ENCODE measurements around the gene NEDD4. TPM values are rescaled to one million over a fixed set of nuclear protein-coding genes. Genes with fewer than 3 reads are reported as not detected.
A peak's percentile ranks its signal among the peaks of the same experiment; 100 is the strongest.
"Not testable (repeated sequence)": the region's sequence is repeated elsewhere in the genome, so short reads cannot be mapped to it uniquely, and the experiment has no call there.

NEDD4 gene
- total and polyA plus RNA-seq, 2 experiments from 2014 or later: 11.0 to 21.8 TPM

- no peak overlapping the region for H3K9ac ChIP-seq
- no peaks in the 10 kb centered on the region for H3K9me3 ChIP-seq (ENCODE audit: low read depth)
- no peak overlapping the region for H3K4me2 ChIP-seq (ENCODE audit: unreplicated experiment)
- no peaks in the 10 kb centered on the region for H3K27me3 ChIP-seq (replicated peaks; ENCODE audit: insufficient read depth)
- no peak for DNase-seq
- peaks cover 24% of the 10 kb centered on the region for H3F3A ChIP-seq (ENCODE audit: insufficient read depth)
- no peaks in the 10 kb centered on the region for H3K9me2 ChIP-seq (ENCODE audit: insufficient read depth)
- no peak overlapping the region for H3K4me3 ChIP-seq
- no peak overlapping the region for H3K27ac ChIP-seq
- H3K79me2 ChIP-seq (ENCODE audit: insufficient read depth): no peaks in the 10 kb centered on the region
- 92% methylated on average over 4 of the region's 4 CpGs for WGBS, 2 experiments (ENCODE audit: low coverage in 1 of 2, low lambda C conversion rate in 2 of 2, missing lambda C conversion rate in 2 of 2)
- H2AFZ ChIP-seq: no peak overlapping the region
- H3K4me1 ChIP-seq (ENCODE audit: insufficient read depth): peaks cover 12% of the 10 kb centered on the region
- TF ChIP-seq EZH2phosphoT487 (IDR thresholded peaks at IDR 0.05; ENCODE audit: insufficient read depth, low read depth): no peak
- no peak for TF ChIP-seq EZH2 (IDR thresholded peaks at IDR 0.05; ENCODE audit: insufficient read depth, poor library complexity, severe bottlenecking)
- peaks cover 16% of the 10 kb centered on the region for H3K36me3 ChIP-seq (ENCODE audit: low read depth)
- H4K20me1 ChIP-seq (ENCODE audit: insufficient read depth): no peaks in the 10 kb centered on the region
- in situ Hi-C loops (cut with MboI): no loop called here
Observed at GRCh38 chr15:55824857-55825613, 168.4 kb downstream of the NEDD4 start.

DNA sequence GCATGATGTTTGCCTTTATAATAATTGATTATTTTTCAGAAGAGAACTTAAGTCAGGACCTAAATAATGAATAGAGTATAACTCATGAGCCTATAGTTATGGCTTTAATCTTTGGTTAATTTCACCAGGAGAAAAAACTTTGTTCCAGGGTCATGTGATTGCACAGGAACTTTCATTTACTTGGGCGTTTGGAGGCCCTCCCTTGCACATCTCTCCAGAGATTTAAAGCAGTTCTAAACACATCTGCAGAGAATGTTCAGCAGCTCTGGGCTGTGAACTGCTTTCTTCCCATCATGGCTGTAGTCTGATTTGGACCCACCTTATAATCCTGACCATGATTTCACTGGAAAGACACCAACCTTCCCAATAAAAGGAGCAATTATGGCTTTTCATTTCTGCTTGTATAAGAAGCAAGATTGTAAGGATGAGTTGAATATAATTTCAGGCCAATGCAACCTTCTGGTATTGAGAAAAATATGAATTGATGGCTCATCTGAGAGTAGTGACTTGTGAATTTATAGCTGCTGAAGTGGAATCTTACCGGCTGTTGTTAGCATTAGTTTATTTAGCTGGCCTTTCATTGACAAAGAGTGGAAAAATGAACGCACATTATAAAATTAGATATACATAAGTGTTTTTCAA, 169.6 kb downstream of the NEDD4 start:
- H3K4me2 ChIP-seq (ENCODE audit: unreplicated experiment): peak overlapping the region; percentile 25
- H4K20me1 ChIP-seq (ENCODE audit: insufficient read depth): no peaks in the 10 kb centered on the region
- H3K9ac ChIP-seq: no peak overlapping the region
- H3K4me1 ChIP-seq (ENCODE audit: insufficient read depth): peaks cover 12% of the 10 kb centered on the region
- no peak for TF ChIP-seq EZH2phosphoT487 (IDR thresholded peaks at IDR 0.05; ENCODE audit: insufficient read depth, low read depth)
- no peak overlapping the region for H3K4me3 ChIP-seq
- no peaks in the 10 kb centered on the region for H3K9me3 ChIP-seq (ENCODE audit: low read depth)
- no peaks in the 10 kb centered on the region for H3K79me2 ChIP-seq (ENCODE audit: insufficient read depth)
- no peak overlapping the region for H3K27ac ChIP-seq
- in situ Hi-C loops (cut with MboI): no loop called here
- no peaks in the 10 kb centered on the region for H3K27me3 ChIP-seq (replicated peaks; ENCODE audit: insufficient read depth)
- peak; percentile 33 for DNase-seq
- H3K36me3 ChIP-seq (ENCODE audit: low read depth): peaks cover 4% of the 10 kb centered on the region; the same call in 1 of the 2 replicates
- no peak overlapping the region for H2AFZ ChIP-seq
- H3F3A ChIP-seq (ENCODE audit: insufficient read depth): peaks cover 20% of the 10 kb centered on the region
- no peaks in the 10 kb centered on the region for H3K9me2 ChIP-seq (ENCODE audit: insufficient read depth)
- 28 to 44% methylated on average over 3 of the region's 3 CpGs for WGBS, 2 experiments (ENCODE audit: low coverage in 1 of 2, low lambda C conversion rate in 2 of 2, missing lambda C conversion rate in 2 of 2)

GRCh38 chr15:55823191-55823670, 170.2 kb downstream of the NEDD4 start:
- Histone ChIP-seq H3K4me1 (ENCODE audit: insufficient read depth) (peaks cover 12% of the 10 kb centered on the region), H3K27me3 (replicated peaks; ENCODE audit: insufficient read depth) (no peaks in the 10 kb centered on the region), H3K9me2 (ENCODE audit: insufficient read depth) (no peaks in the 10 kb centered on the region), H3K9me3 (ENCODE audit: low read depth) (no peaks in the 10 kb centered on the region), H3K9ac (no peak overlapping the region), H3K79me2 (ENCODE audit: insufficient read depth) (no peaks in the 10 kb centered on the region), H3K4me3 (no peak overlapping the region), H3K36me3 (ENCODE audit: low read depth) (peaks cover under 1% of the 10 kb centered on the region; the same call in 1 of the 2 replicates), H2AFZ (no peak overlapping the region), H3K27ac (no peak overlapping the region), H3K4me2 (ENCODE audit: unreplicated experiment) (peak overlapping the region; percentile 25), H4K20me1 (ENCODE audit: insufficient read depth) (no peaks in the 10 kb centered on the region), H3F3A (ENCODE audit: insufficient read depth) (peaks cover 20% of the 10 kb centered on the region)
- peak; percentile 62 for DNase-seq
- in situ Hi-C loops (cut with MboI): no loop called here
- TF ChIP-seq EZH2 (IDR thresholded peaks at IDR 0.05; ENCODE audit: insufficient read depth, poor library complexity, severe bottlenecking) (no peak), EZH2phosphoT487 (IDR thresholded peaks at IDR 0.05; ENCODE audit: insufficient read depth, low read depth) (no peak)
- 7 to 13% methylated on average over 3 of the region's 3 CpGs for WGBS, 2 experiments (ENCODE audit: low coverage in 1 of 2, low lambda C conversion rate in 2 of 2, missing lambda C conversion rate in 2 of 2)

DNA sequence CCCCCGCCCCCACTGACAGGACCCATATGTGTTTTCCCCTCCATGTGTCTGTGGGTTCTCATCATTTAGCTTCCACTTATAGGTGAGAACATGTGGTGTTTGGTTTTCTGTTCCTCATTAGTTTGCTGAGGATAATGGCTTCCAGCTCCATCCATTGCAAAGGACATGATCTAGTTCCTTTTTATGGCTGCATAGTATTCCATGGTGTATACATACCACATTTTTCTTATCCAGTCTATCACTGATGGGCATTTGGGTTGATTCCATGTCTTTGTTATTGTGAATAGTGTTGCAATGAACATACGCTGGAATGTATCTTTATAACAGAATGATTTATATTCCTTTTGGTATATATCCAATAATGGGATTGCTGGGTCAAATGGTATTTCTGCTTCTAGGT, 171.7 kb downstream of the NEDD4 start:
- 98 to 100% methylated on average over 2 of the region's 2 CpGs for WGBS, 2 experiments (ENCODE audit: low coverage in 1 of 2, low lambda C conversion rate in 2 of 2, missing lambda C conversion rate in 2 of 2)
- Histone ChIP-seq H3K4me1 (ENCODE audit: insufficient read depth) (peaks cover 12% of the 10 kb centered on the region), H3F3A (ENCODE audit: insufficient read depth) (peaks cover 20% of the 10 kb centered on the region)
- H3K27me3 ChIP-seq (replicated peaks; ENCODE audit: insufficient read depth); H3K4me2 ChIP-seq (ENCODE audit: unreplicated experiment); H3K27ac ChIP-seq; in situ Hi-C loops (cut with MboI); H3K36me3 ChIP-seq (ENCODE audit: low read depth); H3K9me3 ChIP-seq (ENCODE audit: low read depth); H2AFZ ChIP-seq; H3K79me2 ChIP-seq (ENCODE audit: insufficient read depth); H4K20me1 ChIP-seq (ENCODE audit: insufficient read depth); H3K9ac ChIP-seq; H3K9me2 ChIP-seq (ENCODE audit: insufficient read depth); H3K4me3 ChIP-seq; DNase-seq: not testable (repeated sequence)

All from GM23248 (cell line).